ENCODE data around the gene TAS2R40. TPM values are rescaled to one million over a fixed set of nuclear protein-coding genes. Genes with fewer than 3 reads are reported as not detected.
A peak's percentile ranks its signal among the peaks of the same experiment; 100 is the strongest.

The TAS2R40 gene
- total and polyA plus RNA-seq, 5 donors from 2014 or later = not detected

DNA sequence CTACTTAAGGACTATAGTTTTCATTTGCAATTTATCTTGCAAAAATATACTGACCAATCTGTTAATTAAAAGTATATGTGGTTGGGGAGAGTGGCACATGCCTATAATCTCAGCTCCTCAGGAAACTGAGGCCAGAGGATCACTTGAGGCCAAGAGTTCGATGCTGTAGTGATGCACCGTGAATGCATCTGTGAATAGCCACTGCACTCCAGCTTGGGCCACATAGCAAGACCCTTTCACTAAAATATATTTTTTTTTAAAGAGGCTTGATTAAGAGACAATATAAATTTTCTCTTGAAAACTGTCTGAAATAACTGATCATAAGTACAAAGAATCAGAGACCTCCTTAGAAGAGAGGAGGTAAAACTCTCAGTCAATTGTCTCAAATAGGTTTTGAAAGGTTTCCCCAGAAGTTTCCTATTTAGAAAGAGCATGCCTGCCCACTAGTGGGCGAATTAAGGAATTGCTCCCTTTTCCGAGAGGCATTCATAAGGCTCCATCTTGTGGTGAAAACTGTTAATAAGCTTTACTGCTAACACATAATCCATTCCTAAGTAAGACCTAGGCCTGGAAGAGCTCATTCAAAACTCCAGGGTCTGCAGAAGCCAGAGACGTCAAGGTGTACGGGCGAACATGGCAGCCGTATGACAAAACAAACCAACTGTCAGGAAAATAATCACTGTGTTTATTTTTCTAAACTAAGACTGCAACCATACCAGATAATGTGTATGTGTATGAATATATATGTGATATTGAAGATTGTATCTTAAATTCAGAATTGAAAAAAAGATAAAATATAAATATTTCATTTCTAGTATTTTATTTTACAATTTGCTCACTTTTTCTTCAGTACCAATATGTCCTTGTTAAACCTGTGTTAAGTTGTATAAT lies 6.8 kb upstream of the TAS2R40 start:
- H3K27ac Mint-ChIP-seq = peak overlapping the region in 1 of 3 donors; percentile 26
- no peak overlapping the region for H3K4me3 Mint-ChIP-seq
- no peaks in the 10 kb centered on the region for H3K9me3 ChIP-seq (ENCODE audit: control insufficient read depth in 2 of 2, low read length in 2 of 2)
- DNase-seq (peak; percentile 50 to 88 (median 80)), ATAC-seq (ENCODE audit: low read depth in 2 of 2) (peak; percentile 89 to 91)
- H3K27me3 Mint-ChIP-seq = peaks cover 17% of the 10 kb centered on the region
- H3K4me1 ChIP-seq (ENCODE audit: control insufficient read depth, insufficient read depth, low read length, poor library complexity, severe bottlenecking) = no peaks in the 10 kb centered on the region
- H3K4me1 Mint-ChIP-seq = no peaks in the 10 kb centered on the region
- H3K27me3 ChIP-seq (ENCODE audit: control insufficient read depth, insufficient read depth, low read length) = peaks cover 2% of the 10 kb centered on the region
- no peak overlapping the region for H3K27ac ChIP-seq (ENCODE audit: insufficient read depth, low read length, poor library complexity, severe bottlenecking)
- no peaks in the 10 kb centered on the region for H3K36me3 ChIP-seq (ENCODE audit: control insufficient read depth, insufficient read depth, low read length)
- no peak overlapping the region for H3K4me3 ChIP-seq (ENCODE audit: low read depth, low read length)
- H3K9me3 Mint-ChIP-seq = no peaks in the 10 kb centered on the region
- no peaks in the 10 kb centered on the region for H3K36me3 Mint-ChIP-seq

DNA sequence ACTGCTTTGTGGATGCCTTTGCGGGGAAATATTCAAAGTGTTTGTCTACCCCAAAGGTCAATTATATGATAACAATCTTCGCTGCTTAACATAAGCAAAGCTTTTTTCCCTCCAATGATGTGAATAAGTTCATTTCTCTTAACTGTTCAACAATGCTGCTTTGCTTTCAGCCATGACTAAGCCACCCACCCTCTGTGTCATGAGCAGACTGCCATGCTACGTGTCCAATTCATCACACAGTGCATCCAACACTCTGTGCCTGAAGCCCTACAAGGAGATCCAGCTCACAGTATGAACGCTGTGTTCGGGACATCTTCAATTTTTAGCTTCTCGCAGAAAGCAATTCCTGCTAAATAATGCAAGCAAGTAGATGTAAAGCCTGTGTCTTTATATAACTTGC lies 5.7 kb upstream of the TAS2R40 start:
- Mint-ChIP-seq H3K36me3 (no peaks in the 10 kb centered on the region), H3K9me3 (no peaks in the 10 kb centered on the region), H3K27me3 (peaks cover 17% of the 10 kb centered on the region), H3K27ac (no peak overlapping the region), H3K4me1 (no peaks in the 10 kb centered on the region), H3K4me3 (no peak overlapping the region)
- H3K4me1 ChIP-seq (ENCODE audit: control insufficient read depth, insufficient read depth, low read length, poor library complexity, severe bottlenecking) = no peaks in the 10 kb centered on the region
- H3K27ac ChIP-seq (ENCODE audit: insufficient read depth, low read length, poor library complexity, severe bottlenecking) = no peak overlapping the region
- H3K27me3 ChIP-seq (ENCODE audit: control insufficient read depth, insufficient read depth, low read length) = no peaks in the 10 kb centered on the region
- ATAC-seq (ENCODE audit: low read depth in 2 of 2) (no peak), DNase-seq (no peak)
- H3K9me3 ChIP-seq (ENCODE audit: control insufficient read depth in 2 of 2, low read length in 2 of 2) = no peaks in the 10 kb centered on the region
- no peaks in the 10 kb centered on the region for H3K36me3 ChIP-seq (ENCODE audit: control insufficient read depth, insufficient read depth, low read length)
- H3K4me3 ChIP-seq (ENCODE audit: low read depth, low read length) = no peak overlapping the region

DNA sequence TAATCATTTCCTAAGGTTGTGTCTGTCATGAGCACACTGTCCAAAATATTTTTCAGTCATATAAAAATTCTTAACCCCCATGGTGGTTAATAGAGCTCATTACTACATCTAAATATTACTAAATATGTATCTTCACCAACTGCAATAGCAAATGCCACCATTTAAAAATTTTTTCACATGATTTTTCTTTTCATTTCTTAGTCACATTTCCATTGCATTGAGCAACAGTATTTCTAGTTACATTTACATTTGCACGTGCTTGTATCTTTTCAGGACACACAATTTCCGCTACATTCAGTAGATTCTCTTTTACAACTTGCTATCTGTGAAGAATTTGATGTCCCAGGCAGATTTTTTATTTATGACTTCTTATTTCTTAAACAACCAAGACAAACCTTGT lies 5.2 kb upstream of the TAS2R40 start:
- Mint-ChIP-seq H3K36me3 (no peaks in the 10 kb centered on the region), H3K27me3 (peaks cover 23% of the 10 kb centered on the region), H3K4me3 (no peak overlapping the region), H3K9me3 (no peaks in the 10 kb centered on the region), H3K27ac (no peak overlapping the region), H3K4me1 (no peaks in the 10 kb centered on the region)
- H3K4me3 ChIP-seq (ENCODE audit: low read depth, low read length) = no peak overlapping the region
- no peaks in the 10 kb centered on the region for H3K4me1 ChIP-seq (ENCODE audit: control insufficient read depth, insufficient read depth, low read length, poor library complexity, severe bottlenecking)
- no peaks in the 10 kb centered on the region for H3K9me3 ChIP-seq (ENCODE audit: control insufficient read depth in 2 of 2, low read length in 2 of 2)
- H3K27ac ChIP-seq (ENCODE audit: insufficient read depth, low read length, poor library complexity, severe bottlenecking) = no peak overlapping the region
- H3K27me3 ChIP-seq (ENCODE audit: control insufficient read depth, insufficient read depth, low read length) = no peaks in the 10 kb centered on the region
- ATAC-seq (ENCODE audit: low read depth in 2 of 2) (no peak), DNase-seq (no peak)
- H3K36me3 ChIP-seq (ENCODE audit: control insufficient read depth, insufficient read depth, low read length) = no peaks in the 10 kb centered on the region

DNA sequence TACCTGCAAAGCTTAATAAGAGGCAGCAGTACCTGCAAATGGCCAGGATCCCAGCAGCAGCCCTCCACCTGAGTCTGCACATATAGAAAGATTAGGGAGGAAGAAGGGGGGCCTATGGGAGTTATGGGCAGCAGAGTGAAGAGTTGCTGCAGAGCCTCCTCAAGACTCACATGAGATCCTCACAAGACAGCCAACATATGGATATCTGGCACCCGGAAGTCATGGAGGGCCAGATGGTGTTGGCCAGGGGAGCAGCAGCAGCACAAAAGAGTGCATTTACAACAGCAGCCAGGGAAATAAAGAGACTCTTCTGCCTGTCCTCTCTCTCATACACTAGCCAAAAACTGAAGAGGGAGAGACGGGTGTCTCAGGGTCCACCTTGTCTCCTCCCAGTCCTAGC lies 4.0 kb upstream of the TAS2R40 start:
- Histone ChIP-seq H3K4me3 (ENCODE audit: low read depth, low read length) (no peak overlapping the region), H3K4me1 (ENCODE audit: control insufficient read depth, insufficient read depth, low read length, poor library complexity, severe bottlenecking) (no peaks in the 10 kb centered on the region), H3K27me3 (ENCODE audit: control insufficient read depth, insufficient read depth, low read length) (peaks cover 4% of the 10 kb centered on the region), H3K27ac (ENCODE audit: insufficient read depth, low read length, poor library complexity, severe bottlenecking) (no peak overlapping the region), H3K9me3 (ENCODE audit: control insufficient read depth in 2 of 2, low read length in 2 of 2) (no peaks in the 10 kb centered on the region), H3K36me3 (ENCODE audit: control insufficient read depth, insufficient read depth, low read length) (no peaks in the 10 kb centered on the region)
- ATAC-seq (ENCODE audit: low read depth in 2 of 2) (no peak), DNase-seq (no peak)
- H3K27ac Mint-ChIP-seq = no peak overlapping the region
- peaks cover 32% of the 10 kb centered on the region for H3K27me3 Mint-ChIP-seq
- no peak overlapping the region for H3K4me3 Mint-ChIP-seq
- no peaks in the 10 kb centered on the region for H3K36me3 Mint-ChIP-seq
- H3K4me1 Mint-ChIP-seq = no peaks in the 10 kb centered on the region
- H3K9me3 Mint-ChIP-seq = peaks cover 0 to 2% (median 0%) of the 10 kb centered on the region in 7 donors

DNA sequence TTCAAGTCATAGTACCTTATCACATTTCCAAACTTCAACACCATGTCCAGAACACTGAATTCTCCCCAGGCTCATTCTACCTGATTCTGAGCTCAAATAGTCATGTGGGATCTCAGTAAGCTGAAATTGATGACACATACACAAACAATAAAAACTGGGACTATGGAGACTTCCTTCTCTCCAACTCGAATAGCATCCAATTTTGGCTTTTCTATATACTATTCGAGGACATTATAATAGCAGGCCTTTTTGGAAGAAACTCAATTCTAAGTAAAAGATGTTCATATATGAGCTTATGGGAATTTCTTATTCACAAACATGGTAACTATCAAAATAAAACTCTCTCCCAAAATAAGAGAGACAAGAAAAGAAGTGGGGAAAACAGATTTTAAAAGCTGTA lies 551 bp upstream of the TAS2R40 start:
- H3K27ac ChIP-seq (ENCODE audit: insufficient read depth, low read length, poor library complexity, severe bottlenecking) = no peak overlapping the region

DNA sequence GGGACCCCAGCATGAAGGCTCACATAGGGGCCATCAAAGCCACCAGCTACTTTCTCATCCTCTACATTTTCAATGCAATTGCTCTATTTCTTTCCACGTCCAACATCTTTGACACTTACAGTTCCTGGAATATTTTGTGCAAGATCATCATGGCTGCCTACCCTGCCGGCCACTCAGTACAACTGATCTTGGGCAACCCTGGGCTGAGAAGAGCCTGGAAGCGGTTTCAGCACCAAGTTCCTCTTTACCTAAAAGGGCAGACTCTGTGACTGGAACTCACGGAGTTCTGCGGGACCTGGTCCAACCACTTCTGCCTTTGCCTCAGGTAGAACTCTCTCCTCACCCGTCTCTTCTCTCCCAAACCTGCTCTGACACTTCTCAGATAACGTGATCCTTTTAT lies 945 bp downstream of the TAS2R40 start:
- Mint-ChIP-seq H3K36me3 (no peaks in the 10 kb centered on the region), H3K9me3 (peaks cover 0 to 6% (median 0%) of the 10 kb centered on the region in 7 donors), H3K27me3 (peaks cover 38% of the 10 kb centered on the region), H3K27ac (no peak overlapping the region), H3K4me3 (no peak overlapping the region), H3K4me1 (no peaks in the 10 kb centered on the region)
- no peaks in the 10 kb centered on the region for H3K36me3 ChIP-seq (ENCODE audit: control insufficient read depth, insufficient read depth, low read length)
- ATAC-seq (ENCODE audit: low read depth in 2 of 2) (no peak), DNase-seq (no peak)
- no peak overlapping the region for H3K27ac ChIP-seq (ENCODE audit: insufficient read depth, low read length, poor library complexity, severe bottlenecking)
- H3K4me1 ChIP-seq (ENCODE audit: control insufficient read depth, insufficient read depth, low read length, poor library complexity, severe bottlenecking) = no peaks in the 10 kb centered on the region
- H3K27me3 ChIP-seq (ENCODE audit: control insufficient read depth, insufficient read depth, low read length) = peaks cover 10% of the 10 kb centered on the region
- H3K9me3 ChIP-seq (ENCODE audit: control insufficient read depth in 2 of 2, low read length in 2 of 2) = no peaks in the 10 kb centered on the region
- H3K4me3 ChIP-seq (ENCODE audit: low read depth, low read length) = no peak overlapping the region

More for the DNA sequence above, 551 bp upstream of the TAS2R40 start:
- no peak overlapping the region for H3K4me3 ChIP-seq (ENCODE audit: low read depth, low read length)
- H3K27me3 ChIP-seq (ENCODE audit: control insufficient read depth, insufficient read depth, low read length) = peaks cover 10% of the 10 kb centered on the region
- Mint-ChIP-seq H3K9me3 (peaks cover 0 to 6% (median 0%) of the 10 kb centered on the region in 7 donors), H3K4me3 (no peak overlapping the region), H3K27me3 (peaks cover 46% of the 10 kb centered on the region), H3K4me1 (no peaks in the 10 kb centered on the region), H3K27ac (no peak overlapping the region), H3K36me3 (no peaks in the 10 kb centered on the region)
- H3K9me3 ChIP-seq (ENCODE audit: control insufficient read depth in 2 of 2, low read length in 2 of 2) = no peaks in the 10 kb centered on the region
- ATAC-seq (ENCODE audit: low read depth in 2 of 2) (no peak), DNase-seq (no peak)
- no peaks in the 10 kb centered on the region for H3K36me3 ChIP-seq (ENCODE audit: control insufficient read depth, insufficient read depth, low read length)
- H3K4me1 ChIP-seq (ENCODE audit: control insufficient read depth, insufficient read depth, low read length, poor library complexity, severe bottlenecking) = no peaks in the 10 kb centered on the region

DNA sequence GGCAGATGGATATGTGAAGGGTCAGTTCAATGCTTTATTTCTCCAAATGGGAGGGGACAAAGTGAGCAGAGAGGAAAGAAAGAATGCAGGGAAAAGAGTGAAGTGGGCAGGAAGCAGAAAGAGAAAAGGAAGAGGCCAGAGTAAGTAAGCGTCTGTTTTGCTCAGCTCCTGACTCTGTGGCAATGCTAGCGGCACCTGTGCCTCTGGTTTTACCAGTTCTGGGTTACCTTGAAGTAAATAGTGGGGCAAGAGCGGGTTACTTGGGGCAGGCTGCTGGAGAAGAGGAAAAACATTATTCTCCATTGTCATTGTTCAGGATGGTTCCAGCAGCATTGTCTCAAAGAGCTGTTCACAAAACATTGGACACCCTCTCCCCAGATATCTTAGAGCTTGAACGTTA lies 1.9 kb downstream of the TAS2R40 start:
- Mint-ChIP-seq H3K9me3 (peaks cover 0 to 6% (median 0%) of the 10 kb centered on the region in 7 donors), H3K27me3 (peaks cover 34% of the 10 kb centered on the region), H3K27ac (no peak overlapping the region), H3K36me3 (no peaks in the 10 kb centered on the region), H3K4me3 (no peak overlapping the region), H3K4me1 (no peaks in the 10 kb centered on the region)
- peaks cover 10% of the 10 kb centered on the region for H3K27me3 ChIP-seq (ENCODE audit: control insufficient read depth, insufficient read depth, low read length)
- ATAC-seq (ENCODE audit: low read depth in 2 of 2) = no peak
- no peak overlapping the region for H3K4me3 ChIP-seq (ENCODE audit: low read depth, low read length)
- no peaks in the 10 kb centered on the region for H3K9me3 ChIP-seq (ENCODE audit: control insufficient read depth in 2 of 2, low read length in 2 of 2)
- H3K27ac ChIP-seq (ENCODE audit: insufficient read depth, low read length, poor library complexity, severe bottlenecking) = no peak overlapping the region
- H3K36me3 ChIP-seq (ENCODE audit: control insufficient read depth, insufficient read depth, low read length) = no peaks in the 10 kb centered on the region
- H3K4me1 ChIP-seq (ENCODE audit: control insufficient read depth, insufficient read depth, low read length, poor library complexity, severe bottlenecking) = no peaks in the 10 kb centered on the region
- no peak for DNase-seq

DNA sequence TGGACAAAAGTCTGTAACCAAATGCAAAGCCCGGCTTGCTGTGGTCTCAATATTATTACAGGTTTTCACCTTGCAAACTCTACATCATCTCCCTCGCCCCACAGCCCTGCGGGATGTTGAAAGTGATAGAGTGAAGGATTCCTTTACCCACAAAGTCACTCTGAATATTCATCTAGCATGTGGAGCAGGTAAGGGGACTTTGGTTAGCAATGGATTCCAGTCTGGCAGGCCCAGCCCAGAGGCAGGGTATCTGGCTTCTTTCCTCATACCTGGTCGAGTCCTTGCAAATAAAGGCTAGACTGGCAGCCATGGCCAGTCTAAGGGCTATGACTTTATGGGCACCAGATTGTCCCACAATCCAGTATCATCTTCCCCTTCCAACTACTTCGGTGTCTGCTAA lies 3.2 kb downstream of the TAS2R40 start:
- Histone ChIP-seq H3K4me3 (ENCODE audit: low read depth, low read length) (no peak overlapping the region), H3K27me3 (ENCODE audit: control insufficient read depth, insufficient read depth, low read length) (peaks cover 10% of the 10 kb centered on the region), H3K27ac (ENCODE audit: insufficient read depth, low read length, poor library complexity, severe bottlenecking) (no peak overlapping the region), H3K36me3 (ENCODE audit: control insufficient read depth, insufficient read depth, low read length) (no peaks in the 10 kb centered on the region), H3K4me1 (ENCODE audit: control insufficient read depth, insufficient read depth, low read length, poor library complexity, severe bottlenecking) (no peaks in the 10 kb centered on the region), H3K9me3 (ENCODE audit: control insufficient read depth in 2 of 2, low read length in 2 of 2) (no peaks in the 10 kb centered on the region)
- H3K27ac Mint-ChIP-seq = no peak overlapping the region
- no peaks in the 10 kb centered on the region for H3K36me3 Mint-ChIP-seq
- peaks cover 0 to 6% (median 0%) of the 10 kb centered on the region in 7 donors for H3K9me3 Mint-ChIP-seq
- ATAC-seq (ENCODE audit: low read depth in 2 of 2) (no peak), DNase-seq (no peak)
- H3K4me1 Mint-ChIP-seq = no peaks in the 10 kb centered on the region
- no peak overlapping the region for H3K4me3 Mint-ChIP-seq
- peaks cover 35% of the 10 kb centered on the region for H3K27me3 Mint-ChIP-seq
